GM19438 (cell line): ENCODE results near the gene SLIT3.

Source experiments
- ATAC-seq: cut with Tn5 transposase; IDR thresholded peaks from one replicate; pipeline ENCODE4 v1.9.1; 2021; ENCODE audit warnings: low read depth; ENCODE audit not compliant: unreplicated experiment

SLIT3 gene

GRCh38 chr5:169300468-169301385 lies at the start of gene SLIT3:
TSS of gene SLIT3 (minus strand) at chr5:169301139. CDS start at chr5:169300709, 430 bp downstream.
- no peak for ATAC-seq

- ATAC-seq = no peak
These were observed 49.1 kb upstream of the SLIT3 start for GRCh38 chr5:169350016-169350415.

GRCh38 chr5:169347786-169348185 lies 46.8 kb upstream of the SLIT3 start:
- no peak for ATAC-seq

GRCh38 chr5:169344629-169345028 lies 43.7 kb upstream of the SLIT3 start:
- no peak for ATAC-seq

GRCh38 chr5:169343766-169344165 lies 42.8 kb upstream of the SLIT3 start:
- no peak for ATAC-seq

GRCh38 chr5:169341556-169341955 lies 40.6 kb upstream of the SLIT3 start:
- no peak for ATAC-seq

- ATAC-seq = peak; percentile 75
These were observed 38.9 kb upstream of the SLIT3 start for GRCh38 chr5:169339869-169340268.

GRCh38 chr5:169336242-169336641 lies 35.3 kb upstream of the SLIT3 start:
- no peak for ATAC-seq

GRCh38 chr5:169335806-169336205 lies 34.9 kb upstream of the SLIT3 start:
- no peak for ATAC-seq

GRCh38 chr5:169333518-169333917 lies 32.6 kb upstream of the SLIT3 start:
- ATAC-seq = no peak

GRCh38 chr5:169331292-169331852 lies 30.4 kb upstream of the SLIT3 start:
- no peak for ATAC-seq

- no peak for ATAC-seq
These were observed 27.5 kb upstream of the SLIT3 start for GRCh38 chr5:169328401-169328800.

- no peak for ATAC-seq
These were observed 24.3 kb upstream of the SLIT3 start for GRCh38 chr5:169325273-169325672.

GRCh38 chr5:169318556-169318955 lies 17.6 kb upstream of the SLIT3 start:
- no peak for ATAC-seq

GRCh38 chr5:169307646-169308045 lies 6.7 kb upstream of the SLIT3 start:
- ATAC-seq = no peak

GRCh38 chr5:169305366-169305765 lies 4.4 kb upstream of the SLIT3 start:
- ATAC-seq = no peak

- no peak for ATAC-seq
These were observed 3.2 kb upstream of the SLIT3 start for GRCh38 chr5:169304175-169304574.

- ATAC-seq = no peak
These were observed 2.2 kb upstream of the SLIT3 start for GRCh38 chr5:169303119-169303515.

GRCh38 chr5:169302491-169303118 lies 1.7 kb upstream of the SLIT3 start:
- ATAC-seq = peak; percentile 71

- no peak for ATAC-seq
These were observed 1.0 kb upstream of the SLIT3 start for GRCh38 chr5:169301986-169302385.

GRCh38 chr5:169301386-169301934 lies 521 bp upstream of the SLIT3 start:
- ATAC-seq = no peak
